ENCODE results near the gene HRH2.
A peak's percentile ranks its signal among the peaks of the same experiment; 100 is the strongest.
"Not testable (repeated sequence)": the region's sequence is repeated elsewhere in the genome, so short reads cannot be mapped to it uniquely, and the experiment has no call there.

The HRH2 gene

DNA sequence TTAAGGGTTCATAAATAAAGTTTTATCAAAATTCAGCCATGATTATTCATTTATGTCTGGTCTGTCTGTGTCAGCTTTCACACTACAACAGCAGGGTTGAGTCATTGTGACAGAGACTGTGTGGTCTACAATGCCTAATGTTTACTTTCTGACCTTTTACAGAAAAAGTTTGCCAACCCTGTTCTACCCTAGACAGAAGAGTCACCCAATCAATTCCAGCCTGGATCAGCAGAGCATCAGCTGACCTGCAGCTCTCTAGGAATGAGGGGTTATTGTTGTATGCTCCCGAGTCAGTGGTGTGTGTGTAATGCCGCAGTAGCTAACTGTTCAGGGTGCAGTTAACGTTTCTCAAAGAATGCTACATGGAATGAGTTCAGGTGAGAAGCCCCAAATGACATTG is 87.3 kb downstream of the HRH2 start:
- no peak for DNase-seq

DNA sequence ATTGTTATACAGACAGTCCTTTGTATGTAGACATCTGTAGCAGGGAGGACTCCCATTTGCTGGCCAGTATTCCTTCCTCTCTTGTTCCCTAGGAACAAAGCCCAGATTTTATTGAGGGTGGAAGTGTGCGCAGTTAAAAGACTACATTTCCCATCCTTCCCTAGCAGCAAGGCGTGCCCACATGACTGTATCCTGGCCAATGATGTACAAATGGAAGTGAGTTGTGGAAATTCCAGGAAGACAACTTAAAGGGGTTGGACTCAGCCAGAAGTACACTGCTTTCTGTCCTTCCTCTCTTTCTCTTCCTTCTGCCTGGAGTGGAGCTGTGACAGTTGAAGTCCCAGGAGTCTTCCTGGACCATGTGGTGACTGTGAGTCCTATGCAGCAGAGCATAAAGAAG is 89.0 kb downstream of the HRH2 start:
- DNase-seq, result peak; percentile 67

DNA sequence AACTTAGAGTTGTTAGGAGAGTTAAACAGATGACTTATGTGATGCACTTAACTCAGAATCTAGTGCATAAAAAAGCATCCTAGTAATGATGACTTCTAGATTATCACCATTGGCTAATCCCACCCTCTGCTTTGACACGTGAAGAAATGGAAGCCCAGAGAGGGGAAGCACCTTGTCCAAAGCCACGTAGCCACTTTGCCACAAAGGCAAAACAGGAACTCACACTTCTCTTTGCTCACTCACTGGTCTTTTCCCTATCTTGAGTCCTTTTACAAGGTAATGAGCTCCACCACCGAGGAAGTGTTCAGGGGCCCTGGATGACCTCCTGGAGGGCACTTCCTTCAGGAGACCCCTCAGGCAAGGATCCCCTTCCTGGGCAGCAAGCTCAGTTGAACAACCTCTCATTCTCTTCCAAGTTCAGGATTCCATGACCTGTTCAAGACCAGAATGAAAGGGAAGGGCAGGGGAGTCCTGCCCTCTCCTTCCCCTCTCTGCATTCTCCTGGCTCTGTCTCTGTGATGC is 89.7 kb downstream of the HRH2 start:
- no peak for DNase-seq

DNA sequence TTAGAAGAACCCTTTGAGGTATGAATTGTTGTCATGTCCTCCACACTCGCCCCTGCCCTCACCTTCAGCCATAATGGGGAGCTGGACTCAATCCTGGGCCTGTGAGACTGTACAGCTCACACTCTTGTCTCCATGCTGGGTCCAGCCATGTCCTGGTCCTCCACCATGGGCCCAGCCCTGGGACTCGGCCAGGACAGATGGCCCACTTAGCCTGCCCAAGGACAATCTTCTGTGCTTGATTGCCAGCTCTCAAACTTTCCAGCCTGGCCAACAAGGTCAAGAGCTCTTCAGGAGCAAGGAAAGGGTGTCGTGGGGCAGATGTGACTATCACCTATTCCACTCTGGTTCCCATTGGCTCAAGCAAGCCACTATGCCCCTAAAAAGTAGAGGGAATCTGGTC is 90.8 kb downstream of the HRH2 start:
- DNase-seq, result no peak

DNA sequence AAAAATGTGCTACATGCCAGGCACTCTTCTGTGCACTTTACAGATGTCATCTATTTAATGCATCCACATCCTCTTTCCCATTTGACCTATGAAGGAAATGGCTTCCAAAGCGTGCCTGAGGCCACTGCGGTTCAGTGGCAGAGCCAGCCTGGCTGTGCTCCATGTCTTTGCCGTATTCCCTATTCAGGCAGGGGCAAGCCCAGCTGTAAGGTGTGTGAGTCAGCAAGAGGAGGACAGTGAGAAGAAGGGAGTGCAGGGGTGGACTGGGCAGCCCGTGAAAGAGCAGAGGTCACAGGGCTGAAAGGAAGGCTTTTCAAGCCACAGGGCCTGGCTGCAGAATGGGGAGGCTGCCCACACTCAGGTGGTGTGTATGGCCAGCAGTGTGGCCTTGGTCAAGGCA is 91.7 kb downstream of the HRH2 start:
- DNase-seq, result no peak

DNA sequence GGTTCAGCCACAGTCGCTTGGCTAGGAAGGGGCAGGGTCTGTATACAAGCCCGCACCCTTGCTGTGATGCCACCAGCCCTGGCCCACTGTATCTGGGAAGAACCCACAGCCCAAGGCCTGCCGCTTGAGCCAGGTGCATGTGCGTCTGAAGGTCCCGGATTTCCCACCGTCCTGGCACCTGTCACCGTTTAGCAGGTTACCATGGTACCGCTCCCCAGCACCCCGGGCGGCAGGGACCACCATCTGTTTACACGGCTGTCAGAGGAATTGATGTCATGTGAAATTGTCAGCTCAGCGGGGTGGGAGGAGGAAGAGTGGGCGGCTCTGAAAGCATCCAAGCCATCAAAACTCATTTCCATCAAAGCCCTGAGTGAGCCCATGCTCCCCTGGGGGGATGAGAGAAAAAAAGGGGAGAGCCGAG is 92.7 kb downstream of the HRH2 start:
- DNase-seq, result peak; percentile 95

DNA sequence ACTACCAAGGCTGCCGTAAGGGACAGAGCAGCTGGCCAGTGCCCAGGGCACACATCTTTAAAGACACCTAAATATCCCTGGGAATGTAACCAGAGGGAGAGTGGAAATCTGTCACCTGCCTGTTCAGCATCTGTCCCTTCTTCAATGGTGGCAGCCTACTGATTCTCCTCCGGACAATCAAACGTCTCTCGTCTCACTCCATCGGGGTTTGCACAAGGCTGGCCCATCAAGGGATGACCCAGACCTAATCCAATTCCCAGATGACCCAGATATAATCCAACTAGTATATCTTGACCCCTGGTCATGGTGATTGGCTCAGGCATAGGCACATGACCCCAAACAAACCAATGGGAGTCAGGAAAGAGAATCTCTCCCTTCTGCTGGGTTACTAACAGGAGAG is 93.5 kb downstream of the HRH2 start:
- peak; percentile 44 for DNase-seq

DNA sequence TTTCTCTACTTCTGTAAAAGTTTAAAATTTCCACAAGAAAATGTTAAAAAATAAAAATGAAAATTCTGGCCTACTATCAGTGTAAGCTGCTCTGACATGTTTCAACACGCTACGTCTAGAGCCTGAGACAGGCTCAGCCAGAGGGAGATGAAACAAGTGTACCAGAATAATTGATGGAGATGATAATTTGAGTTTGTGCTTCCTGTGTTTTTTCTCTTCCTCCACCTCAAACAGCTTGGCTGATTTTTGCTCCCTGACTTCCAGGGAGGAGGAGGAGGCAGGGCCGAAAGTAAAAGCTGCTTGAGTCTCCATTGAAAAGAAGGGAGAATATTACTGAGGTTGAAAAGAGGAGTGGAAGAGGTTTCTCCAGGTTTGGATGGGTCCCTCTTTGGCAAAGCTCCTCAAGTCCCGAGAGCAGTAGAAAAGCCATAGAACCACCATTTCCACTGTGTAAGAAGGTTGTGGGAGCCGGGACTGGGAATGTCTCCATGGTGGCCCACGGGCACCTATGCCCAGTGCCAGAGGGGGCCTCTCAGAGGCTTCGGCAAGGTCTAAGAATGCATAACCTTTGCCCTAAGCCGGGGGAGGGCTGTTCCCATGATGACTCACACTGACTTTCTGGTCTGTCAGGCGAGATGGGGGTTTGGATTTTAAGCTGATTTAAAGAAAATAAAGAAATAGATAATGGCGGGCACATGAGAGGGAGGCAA is 95.1 kb downstream of the HRH2 start:
- DNase-seq, result peak; percentile 86

DNA sequence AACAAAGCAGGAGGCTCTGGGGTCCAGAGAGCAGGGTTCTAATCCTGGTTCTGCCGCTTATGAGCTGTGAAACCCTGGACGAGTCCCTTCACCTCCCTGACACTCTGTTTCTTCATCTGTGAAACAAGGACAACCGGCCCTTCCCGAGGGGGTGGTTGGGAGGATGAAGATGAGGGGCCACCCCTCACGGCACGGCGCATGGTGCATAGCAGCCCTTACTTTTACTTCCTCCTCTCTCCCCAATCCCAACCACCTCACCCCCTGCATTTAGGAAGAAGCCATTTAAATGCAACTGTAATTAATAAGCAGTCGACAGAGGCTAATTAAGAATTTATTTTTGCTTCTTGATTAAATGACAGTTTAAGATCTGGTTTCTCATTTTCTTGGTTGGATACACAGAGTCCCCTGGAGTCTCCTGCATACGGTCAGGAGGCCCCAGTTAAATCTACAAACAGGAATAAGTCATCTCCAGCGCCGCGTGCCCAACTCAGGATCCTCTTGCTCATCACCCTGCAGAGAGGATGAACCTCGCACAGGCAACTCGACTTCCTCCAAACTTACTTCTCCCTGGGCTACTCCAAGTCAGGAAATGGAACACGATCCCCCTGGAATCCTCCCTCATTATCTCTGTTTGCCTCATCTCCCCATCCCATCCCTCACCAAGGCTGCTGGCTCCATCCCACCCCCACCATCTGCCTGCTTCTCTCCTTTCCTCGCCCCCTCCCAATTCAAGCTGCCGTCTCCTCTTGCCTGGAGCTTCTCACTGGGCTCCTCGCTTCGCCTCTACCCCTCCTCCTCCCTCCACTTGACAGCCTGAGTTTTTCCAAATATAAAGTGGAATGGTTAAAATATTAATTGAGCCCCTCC is 95.9 kb downstream of the HRH2 start:
- peak; percentile 87 for DNase-seq

DNA sequence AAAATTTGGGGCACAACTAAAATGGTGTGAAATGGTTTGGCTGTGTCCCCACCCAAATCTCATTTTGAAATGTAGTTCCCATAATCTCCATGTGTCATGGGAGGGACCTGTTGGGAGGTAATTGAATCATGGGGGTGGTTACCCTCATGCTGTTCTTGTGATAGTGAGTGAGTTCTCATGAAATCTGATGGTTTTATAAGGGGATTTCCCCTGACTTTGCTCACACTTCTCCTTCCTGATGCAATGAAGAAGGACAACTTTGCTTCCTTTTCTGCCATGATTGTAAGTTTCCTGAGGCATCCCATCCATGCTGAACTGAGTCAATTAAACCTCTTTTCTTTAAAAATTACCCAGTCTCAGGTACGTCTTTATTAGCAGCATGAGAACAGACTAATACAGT is 102.1 kb downstream of the HRH2 start:
- not testable (repeated sequence) for DNase-seq

Data from NCI-H2171 treated with DMSO at 0.1 percent for 48 hours (cell line).